Stimulated activated CD8-positive, alpha-beta memory T cell treated with anti-CD3 and anti-CD28 coated beads, Interleukin-7, amount 100 ng/mL, for 4 hours (primary cell): ENCODE results near the gene PLET1.

Source experiments
- DNase-seq, 2 donors: peaks; one replicate each; pipeline ENCODE4 v3.0.0-alpha.2; 2020; ENCODE audit warnings: low read depth in 2 of 2

PLET1 gene

DNA sequence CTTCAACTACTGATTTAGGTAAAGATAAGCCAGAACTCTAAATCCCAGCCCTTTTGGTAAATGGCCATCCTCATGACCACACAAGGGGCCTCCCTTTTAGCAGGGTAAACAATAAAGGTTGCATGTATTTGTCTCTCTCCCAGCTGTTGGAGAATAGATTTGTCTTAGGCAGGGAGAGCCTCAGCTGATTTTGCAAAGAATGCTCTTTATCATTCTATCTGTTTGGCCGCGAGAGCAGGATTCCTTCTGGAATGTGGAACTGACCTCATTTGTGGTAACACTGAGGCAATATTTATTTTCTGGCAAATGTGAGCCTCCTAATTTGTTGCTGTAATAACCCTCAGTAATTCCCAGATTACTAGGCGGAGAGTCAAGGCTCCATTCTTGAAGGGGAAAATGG, 19.2 kb downstream of the PLET1 start:
- DNase-seq = no peak

DNA sequence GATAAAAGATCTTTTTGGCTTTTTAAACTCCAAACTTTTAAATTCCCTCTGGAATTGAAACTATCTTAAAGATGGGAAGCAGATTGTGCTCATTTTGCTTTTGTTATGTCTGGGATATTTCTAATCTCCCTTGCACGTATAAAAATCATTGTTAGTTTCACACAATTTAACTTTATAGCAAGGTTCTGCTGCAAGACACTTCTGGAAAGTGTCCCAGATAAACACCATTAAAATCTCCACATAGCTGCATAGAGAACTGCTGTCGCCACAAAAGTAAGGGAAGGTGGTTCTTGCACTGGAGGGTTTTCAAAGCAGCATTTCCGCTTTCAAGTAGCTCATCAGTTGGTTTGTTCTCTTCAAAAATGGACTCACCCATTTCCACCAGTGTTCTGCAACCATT, 22.6 kb downstream of the PLET1 start:
- DNase-seq = no peak

DNA sequence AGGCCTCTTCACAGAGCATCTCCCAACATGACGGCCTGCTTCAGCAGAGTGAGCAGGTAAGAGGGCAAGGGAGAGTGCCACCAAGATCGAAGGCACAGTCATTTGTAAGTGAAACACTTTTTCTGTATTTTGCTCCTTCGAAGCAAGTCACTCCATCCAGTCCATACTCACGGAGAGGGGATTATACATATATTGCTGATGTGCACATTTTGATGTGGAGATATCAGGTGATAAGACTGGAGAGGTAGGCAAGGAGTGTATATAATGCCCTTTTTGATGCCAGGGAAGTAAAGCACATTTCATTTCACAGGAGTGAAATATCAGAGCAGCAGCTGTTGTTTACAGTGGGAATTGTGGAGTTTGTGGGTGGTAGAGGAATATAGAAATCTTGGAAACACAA, 23.2 kb downstream of the PLET1 start:
- no peak for DNase-seq

DNA sequence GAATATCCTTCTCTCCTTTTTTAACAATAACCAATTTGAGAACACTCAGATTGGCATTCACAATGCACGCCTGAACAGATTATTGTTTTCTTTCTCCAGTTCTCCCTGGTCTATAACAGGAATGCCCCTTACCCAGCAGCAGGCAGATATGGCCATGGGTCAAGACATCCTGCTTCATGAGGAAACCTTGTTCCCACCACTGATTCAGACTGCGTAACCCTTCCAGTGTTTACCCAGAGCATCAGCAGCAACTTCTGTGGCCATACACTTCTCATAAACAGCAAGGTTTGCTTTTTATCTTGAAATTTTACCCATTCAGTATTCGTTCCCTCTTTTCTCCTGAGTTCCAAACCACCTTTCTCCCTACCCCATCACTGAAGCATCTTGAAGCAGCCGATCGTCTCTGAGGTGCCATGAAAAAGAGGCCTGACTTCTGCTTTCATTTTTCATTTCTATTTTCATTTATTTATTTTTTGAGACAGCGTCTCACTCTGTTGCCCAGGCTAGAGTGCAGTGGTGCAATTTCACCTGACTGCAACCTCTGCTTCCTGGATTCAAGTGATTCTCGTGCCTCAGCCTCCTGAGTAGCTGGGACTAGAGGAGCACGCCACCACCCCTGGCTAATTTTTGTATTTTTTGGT, 24.8 kb downstream of the PLET1 start:
- DNase-seq = no peak

DNA sequence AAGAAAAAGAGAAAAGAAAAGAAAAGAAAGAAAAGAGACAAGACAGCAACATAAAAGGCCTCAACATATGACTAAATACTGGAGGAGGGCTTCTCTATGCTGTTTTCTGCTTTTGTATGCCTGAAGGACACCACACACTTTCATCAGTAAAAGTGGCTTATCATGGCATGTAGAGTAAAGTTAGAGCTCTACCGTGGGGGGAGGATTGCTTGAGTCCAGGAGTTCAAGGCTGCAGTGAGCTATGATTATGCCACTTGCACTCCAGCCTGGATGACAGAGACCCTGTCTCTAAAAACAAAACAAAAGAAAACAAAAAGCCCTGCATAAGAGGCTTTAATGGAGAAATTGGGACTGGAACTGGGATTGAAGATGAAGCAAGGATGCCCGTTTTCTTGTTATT, 28.7 kb downstream of the PLET1 start:
- no peak for DNase-seq

DNA sequence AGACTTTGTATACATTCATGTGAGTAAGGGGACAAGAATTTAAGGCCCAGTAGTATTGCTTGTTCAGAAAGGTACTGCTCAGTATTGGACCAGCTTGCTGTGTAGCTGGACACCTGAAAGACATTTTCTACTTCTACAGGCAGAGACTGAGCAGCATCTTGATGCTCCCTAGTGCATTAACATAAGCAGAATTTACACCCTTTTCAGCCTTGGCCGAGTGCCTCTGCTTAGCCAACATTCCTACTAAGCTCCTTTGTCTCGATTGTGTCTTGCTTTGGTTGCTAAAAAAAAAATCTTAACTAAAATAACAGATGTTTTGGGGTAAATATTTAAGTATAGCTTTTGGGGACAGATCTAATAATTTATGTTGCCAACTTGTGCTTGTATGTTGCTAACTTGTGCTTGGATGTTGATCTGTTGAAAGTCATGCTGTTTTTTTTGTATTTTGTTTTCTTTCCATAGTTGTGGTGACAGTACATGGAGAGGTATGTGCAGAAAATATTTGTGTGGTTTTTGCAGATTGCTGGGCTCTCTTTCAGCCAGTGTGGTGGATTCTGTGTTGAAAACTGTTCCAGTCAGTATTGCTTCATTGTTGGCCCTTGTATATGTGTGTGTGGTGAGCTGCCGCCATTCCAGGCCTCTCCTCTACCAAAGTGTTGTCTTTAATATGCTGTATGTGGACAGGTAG, 30.8 kb downstream of the PLET1 start:
- DNase-seq = no peak

DNA sequence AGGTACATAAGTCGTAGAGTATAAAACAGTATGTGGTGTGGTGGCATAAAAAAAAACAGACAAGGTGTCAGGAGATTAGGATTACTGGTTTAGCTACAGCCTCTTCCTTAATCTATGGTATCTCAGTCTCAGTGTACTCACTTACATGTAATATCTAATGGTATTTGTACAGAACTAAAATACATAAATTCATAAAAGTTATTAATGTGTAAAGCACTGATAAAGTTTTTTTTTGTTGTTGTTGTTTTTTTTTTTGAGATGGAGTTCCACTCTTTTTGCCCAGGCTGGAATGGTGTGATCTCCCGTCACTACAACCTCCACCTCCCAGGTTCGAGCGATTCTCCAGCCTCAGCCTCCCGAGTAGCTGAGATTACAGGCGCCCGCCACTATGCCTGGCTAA, 31.5 kb downstream of the PLET1 start:
- DNase-seq = no peak

DNA sequence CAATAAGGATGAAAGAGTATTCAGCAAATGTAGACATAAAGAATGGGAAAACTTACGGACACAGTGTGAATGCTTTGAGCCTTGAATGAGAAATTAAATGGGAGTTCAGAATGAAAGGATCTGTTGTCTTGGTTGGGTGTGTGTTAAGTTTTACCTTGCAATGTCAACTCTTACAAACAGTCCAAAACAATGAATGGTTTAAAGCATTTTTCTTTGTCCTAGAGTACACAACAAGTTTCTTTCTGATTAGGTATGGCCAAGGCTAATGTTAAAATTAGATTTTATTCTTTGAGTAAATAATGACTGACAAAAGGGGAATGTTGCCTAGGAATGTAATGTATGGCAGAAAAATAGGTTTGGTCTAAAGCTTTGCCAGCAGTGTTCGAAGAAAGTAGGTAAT, 32.0 kb downstream of the PLET1 start:
- no peak for DNase-seq

DNA sequence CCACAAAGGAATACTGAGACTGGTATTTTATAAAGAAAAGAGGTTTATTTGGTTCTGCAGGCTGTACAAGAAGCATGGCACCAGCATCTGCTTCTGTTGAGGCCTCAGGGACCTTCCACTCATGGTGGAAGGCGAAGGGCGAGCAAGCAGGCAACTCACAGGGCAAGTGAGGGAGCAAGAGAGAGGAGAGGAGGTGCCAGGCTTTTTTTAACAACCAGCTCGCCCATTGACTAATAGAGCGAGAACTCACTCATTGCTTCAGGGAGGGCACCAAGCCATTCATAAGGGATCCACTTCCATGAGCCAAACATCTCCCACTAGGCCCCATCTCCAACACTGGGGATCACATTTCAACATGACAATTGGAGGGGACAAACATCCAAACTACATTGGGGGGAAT, 33.2 kb downstream of the PLET1 start:
- DNase-seq = no peak

DNA sequence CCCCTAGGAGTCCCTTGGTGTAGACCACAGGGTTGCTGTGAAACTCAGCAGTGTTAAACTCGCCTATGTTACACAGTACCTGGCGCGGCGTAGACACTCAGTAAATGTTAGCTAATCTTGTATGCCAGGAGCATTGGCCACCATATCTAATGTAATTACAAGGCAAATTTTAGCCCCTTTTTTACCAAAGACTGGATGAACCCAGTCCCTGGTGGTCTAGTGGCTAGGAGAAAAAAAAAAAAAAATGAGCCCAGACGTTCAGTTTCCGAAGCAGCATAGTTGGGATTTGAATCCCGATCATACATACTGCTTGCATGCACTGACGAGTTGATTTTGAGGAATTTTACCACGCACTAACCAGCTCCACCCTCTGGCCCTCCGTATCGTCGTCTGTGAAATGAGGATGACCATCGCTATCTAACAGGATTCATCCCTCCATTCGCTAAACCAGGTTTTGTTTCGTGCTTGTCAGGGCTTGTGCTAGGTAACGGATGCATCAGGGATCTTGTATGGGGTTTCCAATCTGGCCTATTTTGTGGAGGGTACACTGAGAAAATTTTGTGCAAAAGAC, 33.7 kb downstream of the PLET1 start:
- no peak for DNase-seq

DNA sequence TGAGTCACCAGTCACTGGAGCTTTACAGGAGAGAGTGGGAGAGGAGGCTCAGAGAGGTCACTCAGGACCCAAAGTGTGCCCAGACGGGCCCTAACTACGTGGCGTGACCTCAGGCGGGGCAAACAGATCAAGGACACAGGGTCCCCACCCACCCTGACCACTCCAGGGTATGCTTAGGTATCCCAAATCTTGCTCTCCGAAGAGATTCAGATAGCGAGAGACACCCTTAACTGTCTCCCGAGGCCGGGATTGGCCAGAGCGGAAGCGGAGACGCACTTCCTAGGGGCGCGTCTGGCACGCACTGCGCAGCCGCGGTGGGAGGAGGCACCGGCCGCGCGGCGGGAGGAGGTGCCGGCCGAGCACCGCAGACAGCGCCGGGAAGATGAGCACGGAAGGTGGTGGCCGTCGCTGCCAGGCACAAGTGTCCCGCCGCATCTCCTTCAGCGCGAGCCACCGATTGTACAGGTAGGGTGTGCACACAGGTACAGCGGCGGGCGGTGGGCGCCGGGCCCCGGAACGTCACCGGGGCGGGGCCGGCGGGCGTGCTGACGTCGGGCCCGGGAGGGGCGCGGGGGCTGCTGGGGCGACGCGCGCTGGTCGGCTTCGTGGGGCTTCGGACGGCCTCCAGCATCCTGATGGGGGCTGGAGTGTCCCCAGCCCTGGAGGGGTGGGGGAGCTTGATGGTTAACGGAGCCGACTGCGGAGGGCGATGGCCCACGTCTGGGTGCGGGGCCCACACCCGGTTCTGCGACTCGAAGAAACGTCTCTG, 34.4 kb downstream of the PLET1 start, which contains the start of gene PTS:
PTS (plus strand) TSS at position 367 of the 769 bp plus-strand sequence; CDS start at position 383, 16 bp downstream.
- DNase-seq = peak; percentile 44 to 79

DNA sequence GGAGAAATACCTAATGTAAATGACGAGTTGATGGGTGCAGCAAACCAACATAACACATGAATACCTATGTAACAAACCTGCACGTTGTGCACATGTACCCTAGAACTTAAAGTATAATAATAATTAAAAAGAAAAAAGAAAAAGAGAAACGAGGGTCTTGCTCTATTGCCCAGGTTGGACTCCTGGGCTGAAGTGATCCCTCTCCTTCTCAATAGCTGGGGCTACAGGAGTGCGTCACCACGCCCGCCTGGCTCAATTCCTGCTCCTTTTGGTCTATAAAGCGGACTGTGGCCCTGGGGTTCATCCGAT, 35.0 kb downstream of the PLET1 start:
- no peak for DNase-seq

DNA sequence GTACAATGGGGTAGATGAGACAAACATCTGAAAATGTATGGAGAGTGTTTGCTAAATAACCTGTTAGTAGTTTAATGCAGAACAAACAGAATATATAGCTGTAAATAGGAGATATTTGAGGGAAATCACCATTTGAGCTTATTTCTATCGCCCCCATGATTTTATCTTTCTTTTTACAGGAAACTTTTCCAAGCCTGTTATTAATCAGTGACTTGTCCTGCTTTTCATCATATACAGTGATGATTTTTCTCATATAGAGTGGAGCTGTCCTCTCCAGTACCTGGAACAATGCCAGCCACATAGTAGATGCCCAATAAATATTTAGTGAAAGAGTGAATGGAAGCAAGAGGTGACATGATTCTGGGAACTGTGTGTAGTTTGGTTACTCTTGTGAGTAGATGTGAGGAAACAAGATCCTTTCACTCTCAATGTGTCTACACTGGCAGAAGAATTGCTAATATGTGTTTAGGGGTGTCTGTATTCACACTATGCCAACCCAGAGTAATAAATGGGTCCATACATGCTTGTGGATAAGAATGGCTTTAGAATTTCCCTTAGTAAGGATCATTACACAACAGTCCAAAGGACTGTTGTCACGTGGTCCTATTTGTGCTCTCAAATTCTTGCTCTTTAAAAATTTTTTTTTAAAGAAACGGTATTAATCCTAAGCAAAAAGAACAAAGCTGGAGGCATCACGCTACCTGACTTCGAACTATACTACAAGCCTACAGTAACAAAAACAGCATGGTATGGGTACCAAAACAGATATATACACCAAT, 36.7 kb downstream of the PLET1 start:
- no peak for DNase-seq

DNA sequence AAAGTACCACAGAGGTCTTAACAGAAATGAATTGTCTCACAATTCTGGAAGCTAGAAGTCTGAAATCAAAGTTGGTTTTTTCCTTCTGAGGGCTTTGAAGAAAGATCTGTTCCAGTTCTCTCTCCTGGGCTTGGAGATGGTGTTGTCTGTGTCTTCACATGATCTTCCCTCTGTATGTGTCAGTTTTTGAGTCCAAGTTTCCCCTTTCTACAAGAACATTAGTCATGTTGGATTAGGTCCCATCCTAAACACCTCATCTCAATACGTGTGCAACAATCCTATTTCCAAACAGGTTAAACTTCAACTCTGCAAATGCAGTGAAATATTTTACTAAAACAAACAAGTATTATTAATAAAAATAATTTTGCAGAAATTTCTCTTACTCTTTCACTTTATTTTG, 37.5 kb downstream of the PLET1 start:
- DNase-seq = no peak

DNA sequence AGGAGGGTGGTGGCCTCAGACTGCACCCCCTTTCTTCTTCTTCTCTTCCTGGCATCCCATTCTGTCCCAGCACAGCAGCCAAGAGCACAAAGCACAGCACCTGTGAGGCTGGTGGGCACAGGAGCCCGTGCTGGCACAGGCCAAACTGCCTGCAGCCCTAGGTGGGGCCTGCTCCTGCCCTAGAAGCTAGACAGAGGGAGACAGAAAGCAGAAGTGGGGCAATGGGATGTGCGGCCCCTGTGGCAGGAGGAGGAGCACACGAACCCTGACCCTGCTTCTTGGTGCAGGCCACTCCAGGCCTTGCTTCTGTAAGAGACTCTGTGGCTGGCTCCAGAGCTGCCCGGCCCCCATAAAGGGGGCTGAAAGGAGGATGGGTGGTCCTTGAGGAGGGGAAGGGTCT, 38.4 kb downstream of the PLET1 start:
- DNase-seq = no peak

DNA sequence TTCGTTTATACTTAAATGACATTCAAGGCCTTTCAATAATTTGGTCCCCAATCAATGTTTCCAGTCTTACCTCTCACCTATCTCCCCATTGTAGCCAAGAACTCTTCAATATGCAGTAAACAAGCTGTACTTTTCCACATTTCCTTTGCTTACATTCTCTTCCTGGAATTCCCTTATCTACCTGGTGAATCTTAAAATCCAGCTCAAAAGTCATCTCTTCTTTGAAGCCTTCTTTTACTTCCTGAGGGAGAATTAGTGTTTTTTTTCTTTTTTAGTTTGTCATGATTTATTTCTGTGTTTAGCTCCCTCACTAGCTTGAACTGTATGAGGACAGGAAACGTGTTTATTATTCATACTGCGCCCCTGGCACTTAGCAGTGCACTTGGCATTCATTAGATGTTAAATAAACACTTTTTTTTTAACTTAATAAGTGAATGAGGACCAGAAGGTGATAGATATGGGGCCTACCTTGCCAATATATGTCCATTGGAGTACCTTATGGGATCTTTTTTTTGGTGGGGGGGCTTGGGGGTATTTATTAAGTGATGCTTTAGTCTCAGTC, 39.3 kb downstream of the PLET1 start:
- no peak for DNase-seq

DNA sequence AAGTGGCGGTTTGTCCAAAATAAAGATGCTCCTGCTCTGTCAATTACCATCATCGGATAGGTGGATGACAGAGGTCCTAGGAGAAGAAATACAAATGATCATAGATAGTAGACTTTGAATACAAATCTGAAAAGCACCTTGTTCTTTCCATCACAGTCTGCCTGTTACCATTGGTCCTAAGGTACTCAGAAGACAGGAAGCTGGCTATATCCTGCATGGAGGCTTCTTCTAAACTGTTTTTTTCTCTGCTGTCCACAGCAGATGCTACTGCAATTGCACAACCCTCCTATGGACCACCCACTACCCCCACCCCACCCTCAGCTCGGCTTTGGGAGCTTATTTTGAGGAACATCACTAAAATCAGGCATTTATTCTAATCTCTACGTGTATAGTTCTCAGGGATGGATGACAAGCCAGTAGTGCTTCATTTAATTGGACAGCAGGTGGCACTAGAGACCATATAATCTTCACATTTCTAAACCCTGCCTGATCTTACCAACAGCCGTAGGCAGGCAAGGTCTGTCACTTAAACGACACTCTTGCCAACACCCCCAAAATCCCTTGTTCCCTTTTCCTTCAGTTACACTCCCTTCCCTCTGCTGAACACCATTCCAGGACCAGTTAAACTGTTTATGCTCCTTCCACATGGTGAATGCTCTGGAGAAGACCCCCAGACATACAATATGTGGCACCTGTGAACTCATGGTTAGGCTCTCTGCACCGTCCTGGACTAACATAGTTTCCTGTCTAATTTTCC, 41.0 kb downstream of the PLET1 start:
- no peak for DNase-seq

DNA sequence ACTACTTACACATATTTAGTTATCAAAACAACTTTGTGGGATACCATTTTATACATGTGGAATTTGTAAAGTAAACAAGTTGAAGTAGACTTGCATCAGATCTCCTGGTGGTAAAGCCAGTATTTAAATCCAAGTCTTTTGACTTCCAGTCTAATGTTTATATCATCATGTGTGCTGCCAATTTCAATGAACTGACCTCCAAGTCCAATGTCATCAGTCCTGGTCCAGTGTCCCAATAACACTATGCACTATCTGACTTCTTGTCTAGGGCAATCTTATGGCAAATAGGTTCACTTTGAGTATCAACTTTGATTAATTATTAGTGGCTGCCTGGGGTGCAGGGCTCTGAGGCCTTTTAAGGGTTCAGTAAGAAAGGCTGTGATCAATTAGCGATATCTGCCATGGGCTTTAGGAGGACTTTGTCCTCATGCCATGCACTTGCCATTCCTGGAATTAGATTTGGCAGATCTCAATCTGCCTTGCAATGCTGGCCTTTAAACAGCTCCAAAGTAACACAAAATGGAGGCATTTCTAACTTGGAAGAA, 44.0 kb downstream of the PLET1 start:
- no peak for DNase-seq

DNA sequence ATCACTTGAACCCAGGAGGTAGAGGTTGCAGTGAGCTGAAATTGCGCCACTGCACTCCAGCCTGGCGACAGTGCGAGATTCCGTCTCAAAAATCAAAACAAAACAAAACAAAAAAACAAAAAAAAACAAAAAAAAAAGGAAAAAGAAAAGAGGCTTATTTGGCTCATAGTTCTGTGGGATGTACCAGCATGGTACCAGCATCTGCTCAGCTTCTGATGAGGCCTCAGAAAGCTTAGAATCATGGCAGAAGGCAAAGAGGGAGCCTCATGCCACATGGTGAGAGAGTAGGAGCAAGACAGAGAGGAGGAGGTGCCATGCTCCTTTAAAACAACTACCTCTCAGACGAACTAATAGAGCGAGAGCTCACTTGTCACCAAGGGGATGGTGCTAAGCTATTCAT, 45.0 kb downstream of the PLET1 start:
- no peak for DNase-seq

DNA sequence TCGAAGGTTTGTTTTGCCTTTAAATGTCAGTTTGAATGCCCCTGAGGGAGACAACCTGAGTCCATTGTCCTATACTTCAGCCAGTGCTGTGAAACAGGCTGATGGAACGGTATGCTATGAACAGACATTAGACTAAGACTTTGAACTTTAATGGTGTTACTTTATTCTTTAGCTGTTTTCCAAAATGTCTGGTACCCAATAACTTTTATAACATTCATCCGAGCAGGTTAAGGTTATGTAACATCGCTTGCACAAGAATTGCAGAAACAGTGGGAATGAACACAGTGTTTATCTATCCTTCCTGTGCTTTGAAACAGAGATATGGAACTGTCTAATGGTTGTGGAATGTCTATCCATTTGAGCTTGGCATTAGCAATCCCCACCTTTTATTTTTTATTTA, 46.9 kb downstream of the PLET1 start:
- no peak for DNase-seq

DNA sequence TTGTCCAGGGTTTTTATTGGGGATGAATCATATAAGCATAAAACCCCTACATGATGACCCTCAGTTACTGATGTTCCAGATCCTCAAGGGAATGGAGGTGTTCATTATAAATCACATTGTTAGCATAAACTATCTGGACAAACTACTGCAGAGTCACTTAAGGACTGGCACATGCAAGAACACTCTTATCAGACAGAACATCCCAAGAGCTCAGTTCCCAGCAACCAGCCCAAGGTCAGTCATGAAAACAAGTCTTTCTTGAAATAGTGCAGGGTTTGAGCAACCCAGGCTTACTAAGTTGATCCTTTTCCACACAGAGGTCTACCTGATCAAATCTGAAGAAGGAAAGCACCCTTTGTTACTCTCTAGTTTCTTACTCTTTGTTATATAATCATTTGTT, 48.0 kb downstream of the PLET1 start:
- no peak for DNase-seq
